Measurements from ENCODE around the gene OSTN.

- TF ChIP-seq, protein P1, sequence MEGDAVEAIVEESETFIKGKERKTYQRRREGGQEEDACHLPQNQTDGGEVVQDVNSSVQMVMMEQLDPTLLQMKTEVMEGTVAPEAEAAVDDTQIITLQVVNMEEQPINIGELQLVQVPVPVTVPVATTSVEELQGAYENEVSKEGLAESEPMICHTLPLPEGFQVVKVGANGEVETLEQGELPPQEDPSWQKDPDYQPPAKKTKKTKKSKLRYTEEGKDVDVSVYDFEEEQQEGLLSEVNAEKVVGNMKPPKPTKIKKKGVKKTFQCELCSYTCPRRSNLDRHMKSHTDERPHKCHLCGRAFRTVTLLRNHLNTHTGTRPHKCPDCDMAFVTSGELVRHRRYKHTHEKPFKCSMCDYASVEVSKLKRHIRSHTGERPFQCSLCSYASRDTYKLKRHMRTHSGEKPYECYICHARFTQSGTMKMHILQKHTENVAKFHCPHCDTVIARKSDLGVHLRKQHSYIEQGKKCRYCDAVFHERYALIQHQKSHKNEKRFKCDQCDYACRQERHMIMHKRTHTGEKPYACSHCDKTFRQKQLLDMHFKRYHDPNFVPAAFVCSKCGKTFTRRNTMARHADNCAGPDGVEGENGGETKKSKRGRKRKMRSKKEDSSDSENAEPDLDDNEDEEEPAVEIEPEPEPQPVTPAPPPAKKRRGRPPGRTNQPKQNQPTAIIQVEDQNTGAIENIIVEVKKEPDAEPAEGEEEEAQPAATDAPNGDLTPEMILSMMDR (IDR thresholded peaks at IDR 0.05) = no peak
- TF ChIP-seq ZFX (IDR thresholded peaks at IDR 0.05; ENCODE audit: borderline replicate concordance) = no peak
Measured at GRCh38 chr3:191237047-191237882, 38.2 kb downstream of the OSTN start.
